ENCODE data around the gene LAMA2. TPM values are rescaled to one million over a fixed set of nuclear protein-coding genes. Genes with fewer than 3 reads are reported as not detected.

Gene LAMA2
- total RNA-seq, 4 donors from 2014 or later: 97.3 to 509 (median 200) TPM

GRCh38 chr6:129416337-129416990 is 533.5 kb downstream of the LAMA2 start:
- no peak for DNase-seq (ENCODE audit: low spot score)
- ATAC-seq (ENCODE audit: low FRiP score): no peak
- TF ChIP-seq, protein P1, sequence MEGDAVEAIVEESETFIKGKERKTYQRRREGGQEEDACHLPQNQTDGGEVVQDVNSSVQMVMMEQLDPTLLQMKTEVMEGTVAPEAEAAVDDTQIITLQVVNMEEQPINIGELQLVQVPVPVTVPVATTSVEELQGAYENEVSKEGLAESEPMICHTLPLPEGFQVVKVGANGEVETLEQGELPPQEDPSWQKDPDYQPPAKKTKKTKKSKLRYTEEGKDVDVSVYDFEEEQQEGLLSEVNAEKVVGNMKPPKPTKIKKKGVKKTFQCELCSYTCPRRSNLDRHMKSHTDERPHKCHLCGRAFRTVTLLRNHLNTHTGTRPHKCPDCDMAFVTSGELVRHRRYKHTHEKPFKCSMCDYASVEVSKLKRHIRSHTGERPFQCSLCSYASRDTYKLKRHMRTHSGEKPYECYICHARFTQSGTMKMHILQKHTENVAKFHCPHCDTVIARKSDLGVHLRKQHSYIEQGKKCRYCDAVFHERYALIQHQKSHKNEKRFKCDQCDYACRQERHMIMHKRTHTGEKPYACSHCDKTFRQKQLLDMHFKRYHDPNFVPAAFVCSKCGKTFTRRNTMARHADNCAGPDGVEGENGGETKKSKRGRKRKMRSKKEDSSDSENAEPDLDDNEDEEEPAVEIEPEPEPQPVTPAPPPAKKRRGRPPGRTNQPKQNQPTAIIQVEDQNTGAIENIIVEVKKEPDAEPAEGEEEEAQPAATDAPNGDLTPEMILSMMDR (IDR thresholded peaks at IDR 0.05): no peak

DNA sequence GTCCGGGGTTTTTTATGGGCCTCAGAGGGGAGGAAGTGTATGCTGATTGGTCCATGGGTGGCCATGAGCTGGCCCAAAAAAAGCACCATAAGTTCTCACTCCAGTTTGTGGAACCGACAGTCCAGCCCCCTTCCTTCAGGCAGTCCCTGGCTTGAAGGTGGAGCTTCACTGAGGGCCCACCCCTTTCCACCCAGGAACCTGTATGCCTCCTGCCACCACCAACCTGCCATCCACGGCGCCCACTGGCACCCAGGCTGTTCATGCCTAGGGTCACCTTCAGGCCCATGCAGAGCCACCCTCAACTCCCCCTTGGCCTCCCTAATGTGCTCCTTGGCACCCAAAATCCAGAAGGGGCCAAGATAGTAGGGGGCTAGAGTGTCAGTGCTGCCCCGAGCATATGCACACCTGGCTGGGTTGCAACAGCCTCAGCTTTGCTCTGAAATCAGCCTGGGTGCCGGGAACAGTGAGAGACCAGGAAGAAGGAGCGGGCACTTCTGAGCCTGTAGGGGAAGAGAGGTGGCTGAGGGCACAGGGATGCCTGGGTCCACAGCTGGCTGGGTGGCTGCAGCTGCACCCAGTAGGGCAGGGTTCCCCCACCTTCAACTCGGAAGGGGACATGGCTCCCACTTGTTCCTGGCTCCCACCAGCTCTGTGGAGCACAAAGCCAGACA is 534.6 kb downstream of the LAMA2 start:
- TF ChIP-seq, protein P1 (IDR thresholded peaks at IDR 0.05): no peak
- no peak for ATAC-seq (ENCODE audit: low FRiP score)
- DNase-seq (ENCODE audit: low spot score): no peak

- DNase-seq (ENCODE audit: low spot score): no peak
- TF ChIP-seq, protein P1 (IDR thresholded peaks at IDR 0.05): no peak
- ATAC-seq (ENCODE audit: low FRiP score): no peak
Measured at GRCh38 chr6:129419324-129419723, 536.4 kb downstream of the LAMA2 start.

GRCh38 chr6:129426343-129426742 is 543.4 kb downstream of the LAMA2 start:
- no peak for ATAC-seq (ENCODE audit: low FRiP score)
- TF ChIP-seq, protein P1 (IDR thresholded peaks at IDR 0.05): no peak
- DNase-seq (ENCODE audit: low spot score): no peak

GRCh38 chr6:129429956-129430355 is 547.0 kb downstream of the LAMA2 start:
- DNase-seq (ENCODE audit: low spot score) (no peak), ATAC-seq (ENCODE audit: low FRiP score) (no peak)
- TF ChIP-seq, protein P1 (IDR thresholded peaks at IDR 0.05): no peak

GRCh38 chr6:129432738-129433137 is 549.8 kb downstream of the LAMA2 start:
- DNase-seq (ENCODE audit: low spot score): no peak
- ATAC-seq (ENCODE audit: low FRiP score): no peak
- TF ChIP-seq, protein P1 (IDR thresholded peaks at IDR 0.05): no peak

- TF ChIP-seq, protein P1 (IDR thresholded peaks at IDR 0.05): no peak
- ATAC-seq (ENCODE audit: low FRiP score) (no peak), DNase-seq (ENCODE audit: low spot score) (no peak)
Measured at GRCh38 chr6:129434091-129434490, 551.2 kb downstream of the LAMA2 start.

Data from omental fat pad (tissue), 4 donors.